GM19043 (cell line): Measurements from ENCODE around the gene GDPD4.

Source experiments
- ATAC-seq: cut with Tn5 transposase; IDR thresholded peaks from one replicate; pipeline ENCODE4 v1.9.1; 2021; ENCODE audit warnings: low read depth; ENCODE audit not compliant: unreplicated experiment

GDPD4 gene

GRCh38 chr11:77193167-77193566 lies 108.3 kb downstream of the GDPD4 start:
- ATAC-seq = no peak

GRCh38 chr11:77191823-77192495 lies 109.5 kb downstream of the GDPD4 start:
- ATAC-seq = no peak

GRCh38 chr11:77191429-77191822 lies 110.1 kb downstream of the GDPD4 start:
- no peak for ATAC-seq

- no peak for ATAC-seq
Measured at GRCh38 chr11:77190331-77191075, 111.0 kb downstream of the GDPD4 start.

GRCh38 chr11:77189588-77190210 lies 111.8 kb downstream of the GDPD4 start:
- ATAC-seq = no peak

GRCh38 chr11:77188633-77189491 lies 112.6 kb downstream of the GDPD4 start:
- ATAC-seq = no peak

GRCh38 chr11:77187776-77188632 lies 113.5 kb downstream of the GDPD4 start:
- ATAC-seq = no peak

- no peak for ATAC-seq
Measured at GRCh38 chr11:77187111-77187750, 114.3 kb downstream of the GDPD4 start.

GRCh38 chr11:77186302-77186701 lies 115.2 kb downstream of the GDPD4 start:
- ATAC-seq = no peak

GRCh38 chr11:77184136-77184860 lies 117.2 kb downstream of the GDPD4 start:
- ATAC-seq = no peak

- no peak for ATAC-seq
Measured at GRCh38 chr11:77183431-77183984, 118.0 kb downstream of the GDPD4 start.

GRCh38 chr11:77182542-77183430 lies 118.7 kb downstream of the GDPD4 start:
- ATAC-seq = no peak

GRCh38 chr11:77181799-77182541 lies 119.5 kb downstream of the GDPD4 start:
- ATAC-seq = no peak

GRCh38 chr11:77181226-77181625 lies 120.3 kb downstream of the GDPD4 start:
- ATAC-seq = no peak

GRCh38 chr11:77180346-77180745 lies 121.1 kb downstream of the GDPD4 start:
- no peak for ATAC-seq

GRCh38 chr11:77179681-77180080 lies 121.8 kb downstream of the GDPD4 start:
- ATAC-seq = no peak

GRCh38 chr11:77179048-77179447 lies 122.4 kb downstream of the GDPD4 start:
- ATAC-seq = no peak
